Stimulated activated CD4-positive, alpha-beta T cell treated with anti-CD3 and anti-CD28 coated beads, Interleukin-12 subunit alpha, Interleukin-12 subunit beta, amount 100 ng/mL, for 48 hours (primary cell): Measurements from ENCODE around the gene SACS.

Source experiments
- DNase-seq, 3 donors: peaks; one replicate each; pipeline ENCODE4 v3.0.0-alpha.2; 2020; ENCODE audit warnings: low read depth in 2 of 3, low spot score in 1 of 3

The SACS gene

DNA sequence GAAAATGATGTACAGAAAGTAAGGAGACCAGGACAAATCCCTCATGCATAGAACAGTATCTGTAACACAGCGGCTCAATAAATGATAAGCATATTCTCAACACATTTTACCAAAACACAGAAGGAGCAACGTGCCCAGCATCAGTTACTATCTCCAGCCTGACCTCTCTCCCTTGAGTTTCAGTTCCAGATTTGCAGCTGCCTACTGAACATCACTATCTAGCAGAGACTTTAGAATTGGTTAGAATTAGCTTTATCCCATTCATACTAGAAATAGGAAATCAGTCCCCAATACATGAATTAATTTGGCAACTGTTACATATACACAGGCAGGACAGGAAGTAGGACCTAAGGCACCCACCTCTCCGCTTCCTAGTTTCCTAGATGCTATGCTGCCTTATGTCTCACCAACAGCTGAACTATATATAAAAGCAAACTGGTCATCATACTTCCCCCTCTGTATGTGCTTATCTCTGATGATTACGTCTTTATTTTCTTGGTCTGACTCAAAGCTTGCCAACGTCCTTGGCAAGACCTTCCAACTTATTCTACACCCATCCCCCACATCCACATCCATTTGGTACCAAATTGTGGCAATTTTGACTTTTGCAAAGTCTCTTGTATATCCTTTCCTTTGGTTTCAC is 61.1 kb downstream of the SACS start:
- no peak for DNase-seq

DNA sequence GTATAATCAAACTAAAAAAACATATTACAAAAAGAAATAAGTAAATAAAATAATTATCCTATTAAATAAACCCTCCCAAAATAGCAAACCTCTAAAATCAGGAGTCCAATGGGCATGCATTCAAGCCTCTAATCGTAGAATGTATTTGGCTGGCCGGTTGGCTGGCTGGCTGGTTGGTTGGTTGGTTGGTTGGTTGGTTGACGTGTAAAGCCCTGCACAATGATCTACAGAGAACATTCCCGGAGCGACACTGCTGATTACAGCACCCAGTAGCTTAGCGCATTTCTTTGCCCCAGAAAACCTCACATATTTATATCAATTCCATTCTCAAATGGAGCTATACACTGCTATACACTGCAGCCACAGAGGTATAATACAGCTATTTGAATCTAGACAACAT is 65.6 kb downstream of the SACS start:
- DNase-seq, result no peak

DNA sequence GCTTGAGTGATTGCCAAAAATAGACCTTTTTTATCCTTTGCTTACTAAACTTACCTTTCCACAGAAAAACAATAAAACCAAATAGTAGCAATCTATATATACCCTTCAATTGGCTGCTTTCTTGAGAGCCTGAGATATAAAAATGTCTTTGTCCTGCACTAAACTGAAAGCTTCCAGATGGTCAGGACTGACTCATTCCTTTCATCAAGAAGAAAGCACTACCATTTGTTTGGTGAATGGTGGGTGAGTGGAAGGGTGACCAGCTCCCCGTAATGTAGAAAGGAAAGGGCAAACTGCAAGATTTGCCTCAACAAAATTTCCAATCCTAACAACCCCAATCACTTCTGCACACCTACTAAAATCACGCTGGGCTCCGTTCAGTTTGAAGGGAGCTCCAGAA is 67.8 kb downstream of the SACS start:
- no peak for DNase-seq

DNA sequence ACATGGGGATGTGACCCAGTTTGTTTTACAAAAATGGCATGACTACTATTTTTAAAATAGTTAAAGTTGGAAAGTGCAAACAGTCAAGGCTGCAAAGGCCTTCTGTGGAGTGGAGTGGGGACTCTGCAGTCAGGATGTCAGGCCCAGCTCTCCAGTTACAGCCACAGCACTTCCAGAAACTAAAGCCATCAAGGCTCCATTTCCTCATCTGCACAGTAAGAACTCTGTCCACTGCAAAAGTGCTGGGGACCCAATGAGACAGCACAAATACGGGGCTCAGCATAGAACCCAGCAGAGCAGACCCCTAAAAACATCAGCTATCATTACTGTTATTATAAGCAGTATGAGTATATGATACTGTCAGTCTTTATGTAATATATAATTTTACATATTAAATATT is 73.6 kb downstream of the SACS start:
- no peak for DNase-seq

DNA sequence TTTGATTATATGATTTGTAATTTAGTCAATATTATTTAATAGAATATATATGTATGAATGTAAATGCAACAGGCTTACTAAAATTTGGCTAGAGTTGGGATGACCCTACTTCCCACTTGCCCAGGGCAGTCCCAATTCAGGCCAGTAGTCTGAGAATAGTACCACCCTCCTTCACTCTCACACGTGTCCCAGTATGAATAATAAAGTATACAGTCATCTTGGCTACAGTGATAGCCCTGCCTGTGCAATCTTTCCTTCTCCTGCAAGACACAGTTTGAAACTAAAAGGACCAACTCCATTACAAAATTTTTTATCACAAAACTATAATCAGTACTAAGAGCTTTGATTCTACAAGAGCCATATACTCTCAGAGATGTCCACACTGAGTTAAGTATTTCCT is 76.2 kb downstream of the SACS start:
- no peak for DNase-seq

DNA sequence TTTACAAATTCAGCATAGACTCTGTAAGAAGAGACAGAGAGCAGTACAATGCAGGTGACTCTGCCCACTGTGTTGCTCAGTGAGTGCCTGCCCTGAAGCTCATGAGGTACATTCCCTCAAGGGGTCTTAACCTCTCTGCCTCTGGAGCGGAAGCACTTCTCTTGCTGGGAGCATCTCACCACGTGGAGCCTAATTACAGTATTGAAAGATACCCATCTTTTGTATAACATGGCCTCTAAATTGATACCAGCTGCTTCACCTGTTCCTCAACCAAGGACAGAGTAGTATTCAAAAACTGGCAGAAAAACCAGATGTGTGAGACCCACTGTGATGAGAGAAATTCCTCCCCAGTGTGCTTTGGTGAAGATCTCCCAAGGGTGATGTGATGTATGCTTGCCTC is 77.1 kb downstream of the SACS start:
- no peak for DNase-seq

DNA sequence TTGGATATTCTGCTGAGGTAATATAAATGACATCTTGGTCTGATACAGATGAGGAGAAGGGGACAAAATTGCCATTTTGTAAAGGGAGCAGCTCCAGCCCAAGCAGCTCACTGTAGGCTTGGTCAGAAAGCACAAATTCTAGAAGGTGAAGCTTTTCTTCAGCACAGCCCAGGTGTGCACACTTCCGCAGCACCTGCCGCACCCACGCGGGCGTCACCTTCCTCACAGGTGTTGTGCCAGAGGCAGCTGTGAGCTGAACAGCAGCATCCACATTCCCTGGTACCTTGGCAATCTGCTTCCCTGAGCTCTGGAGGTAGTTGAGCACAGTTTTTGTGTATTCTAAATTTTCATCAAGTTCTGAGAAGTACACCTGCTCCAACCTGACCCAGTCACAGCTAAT is 79.0 kb downstream of the SACS start:
- no peak for DNase-seq

DNA sequence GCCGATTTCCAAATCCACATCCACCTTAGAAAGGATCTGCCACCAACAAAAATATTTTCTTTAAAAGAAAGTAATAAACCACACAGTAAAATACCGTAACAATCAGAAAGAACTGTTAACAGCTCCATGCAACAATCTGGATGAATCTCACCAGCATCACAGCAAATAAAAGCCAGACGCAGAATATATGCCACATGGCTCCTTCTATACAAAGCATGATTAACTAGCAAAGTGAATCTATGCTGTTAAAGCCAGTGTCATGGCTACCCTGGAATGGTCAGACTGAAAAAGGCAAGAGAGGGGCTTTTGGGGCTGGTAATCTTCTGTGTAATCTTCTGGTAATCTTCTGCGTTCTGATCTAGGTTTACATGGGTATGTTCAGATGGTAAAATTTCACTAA is 81.3 kb downstream of the SACS start:
- DNase-seq, result no peak

DNA sequence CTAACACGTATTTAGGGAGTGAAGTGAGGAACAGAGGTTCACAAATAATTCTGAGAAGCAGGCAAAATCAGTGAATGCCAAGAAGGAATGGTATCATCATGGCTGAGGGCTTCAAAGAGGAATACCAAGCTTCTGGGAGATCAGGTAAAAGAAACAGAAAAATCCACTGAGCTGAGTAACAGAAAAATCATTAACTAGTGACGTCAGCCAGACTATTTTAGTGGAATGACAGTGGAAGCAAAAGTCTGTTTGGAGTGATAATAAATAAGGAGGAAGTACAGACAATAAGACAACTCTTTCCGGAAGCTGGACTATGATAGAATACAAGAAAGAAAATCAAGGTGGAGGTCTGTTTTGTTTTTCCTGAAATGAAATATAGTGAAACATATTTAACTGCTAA is 83.5 kb downstream of the SACS start:
- DNase-seq, result no peak

DNA sequence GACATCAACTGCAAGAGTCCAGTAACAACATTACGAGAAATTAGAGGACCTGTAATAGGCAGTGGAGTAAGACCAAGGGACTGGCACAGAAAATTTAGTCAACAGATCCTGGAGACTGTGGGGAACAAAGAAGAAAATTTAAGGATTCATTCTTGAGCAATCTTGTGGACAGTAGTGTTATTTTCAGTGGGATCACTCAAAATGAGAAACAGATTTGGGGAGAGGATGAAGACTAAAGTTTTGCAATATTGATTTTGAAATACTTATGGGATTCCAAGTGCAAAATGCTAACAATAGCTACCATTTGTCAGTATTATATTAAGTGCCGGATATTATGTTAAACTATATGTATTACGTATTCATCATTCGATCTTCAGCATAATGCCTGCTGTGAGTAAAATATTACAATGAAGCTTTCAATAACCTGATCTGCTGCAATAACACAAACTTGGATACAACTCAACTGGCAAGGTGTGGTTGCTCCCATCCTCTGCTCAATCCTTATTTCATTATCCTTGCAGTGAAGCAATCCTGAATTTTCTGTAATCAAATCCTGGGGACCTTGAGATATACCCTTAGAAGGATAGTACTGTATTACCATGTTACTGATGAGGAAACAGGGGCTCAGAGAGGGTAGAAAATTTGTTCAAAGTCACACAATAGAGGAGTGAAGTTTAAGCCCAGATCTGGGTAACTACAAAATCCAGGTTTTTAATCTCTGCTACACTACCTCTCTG is 84.2 kb downstream of the SACS start:
- no peak for DNase-seq

DNA sequence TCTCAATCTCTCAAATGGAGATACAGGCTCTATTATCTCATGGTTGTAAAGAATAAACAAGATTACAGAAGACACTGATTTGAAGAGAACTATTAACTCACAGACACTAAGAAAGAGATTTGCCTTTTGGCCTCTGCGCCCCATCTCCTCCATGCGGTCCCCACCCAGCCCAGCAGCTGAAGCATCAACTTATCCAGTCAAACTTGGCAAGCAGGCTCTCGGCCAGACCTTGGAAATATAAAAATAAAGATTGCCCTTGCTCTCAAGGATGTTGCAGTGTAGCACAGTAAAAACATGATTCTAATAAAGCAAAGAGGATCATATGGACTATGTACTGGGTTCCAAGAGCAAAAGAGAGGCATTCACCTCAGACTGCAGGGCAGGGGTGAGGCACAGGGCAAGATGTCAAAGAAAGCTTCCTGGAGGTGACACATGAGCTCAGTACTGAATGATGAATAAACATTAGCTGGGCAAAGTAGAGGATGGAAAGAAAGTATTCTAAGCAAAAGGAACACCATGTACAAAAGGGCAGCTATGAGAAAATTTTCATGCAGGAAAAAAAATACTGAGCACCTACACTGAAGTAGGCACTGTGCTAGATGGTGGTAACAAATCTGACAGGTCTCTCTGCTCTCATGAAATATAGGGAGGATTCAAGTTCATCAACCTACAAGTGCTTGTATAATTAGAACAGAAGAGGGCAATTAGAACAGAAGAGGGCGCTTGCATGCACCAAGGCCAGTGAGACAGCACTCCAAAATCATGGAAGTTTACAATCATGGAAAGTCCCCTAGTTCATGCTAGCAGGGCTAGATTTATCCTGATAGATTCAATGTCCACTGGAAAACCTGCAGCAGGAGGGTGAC is 85.0 kb downstream of the SACS start:
- no peak for DNase-seq

DNA sequence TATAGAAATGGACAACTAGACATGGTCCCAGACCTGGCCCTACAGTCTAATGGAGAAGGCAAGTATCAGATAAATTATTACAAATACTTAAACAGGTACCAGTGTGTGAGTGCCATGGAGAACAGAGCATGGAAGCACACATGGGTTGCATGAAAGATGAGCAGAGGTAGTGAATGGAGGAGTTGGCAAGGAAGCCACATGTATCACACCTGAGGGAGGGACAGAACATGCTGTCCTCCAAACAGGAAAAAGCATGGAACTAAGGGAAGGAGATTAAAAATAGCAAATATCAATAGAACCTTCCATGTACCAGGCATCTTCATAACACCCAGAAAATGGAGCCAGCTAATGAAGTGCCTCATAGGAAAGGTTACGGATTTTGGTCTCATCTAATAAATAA is 85.9 kb downstream of the SACS start:
- no peak for DNase-seq

DNA sequence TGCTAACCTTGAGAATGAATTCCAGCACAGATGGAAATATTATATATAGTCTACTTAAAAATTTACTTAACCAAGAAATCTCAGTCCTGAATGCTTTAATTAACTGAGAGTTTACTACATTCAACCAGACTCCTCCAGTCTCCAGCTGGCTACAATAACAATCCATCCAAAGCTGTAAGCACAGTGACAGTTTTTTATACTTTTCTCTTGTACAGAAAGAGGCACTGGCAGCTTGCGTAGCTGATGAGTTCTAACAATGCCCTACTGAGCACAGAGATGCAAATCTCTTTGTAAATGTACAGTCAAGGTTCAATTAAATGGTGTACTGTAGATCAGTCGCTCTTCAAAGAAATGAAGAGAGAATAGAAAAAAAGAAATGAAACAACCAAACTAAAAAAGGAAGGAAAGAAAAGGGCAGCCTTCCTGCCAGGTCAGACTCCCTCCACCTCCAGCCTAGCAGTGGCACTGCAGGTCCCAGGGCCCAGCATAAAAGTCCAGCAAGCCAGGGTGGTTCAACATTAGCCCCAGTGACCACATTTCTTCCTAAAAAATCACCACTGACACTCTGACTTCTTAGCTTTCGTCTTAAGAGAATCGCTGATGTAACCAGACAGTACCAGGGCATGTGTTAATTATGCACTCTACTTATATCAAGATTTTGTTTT is 88.4 kb downstream of the SACS start:
- DNase-seq, result no peak

DNA sequence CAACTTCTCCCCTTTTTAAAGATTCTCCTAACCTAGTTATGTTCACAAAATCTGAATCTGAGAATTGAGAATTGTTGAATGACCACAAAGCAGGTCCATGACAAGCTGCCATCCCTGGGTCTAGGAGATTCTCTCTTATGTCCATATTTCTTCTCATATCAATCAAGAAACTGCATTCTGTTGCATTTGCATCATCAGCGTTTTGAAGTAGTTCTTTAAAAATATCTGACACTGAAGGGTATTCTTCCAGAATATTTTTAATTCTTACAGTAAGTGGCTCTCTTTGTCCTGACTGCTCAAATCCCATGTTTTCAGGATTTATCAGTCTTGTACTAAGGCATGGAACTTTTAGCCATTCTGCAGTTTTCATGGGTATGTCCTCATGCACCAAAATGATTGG is 94.3 kb downstream of the SACS start:
- no peak for DNase-seq

DNA sequence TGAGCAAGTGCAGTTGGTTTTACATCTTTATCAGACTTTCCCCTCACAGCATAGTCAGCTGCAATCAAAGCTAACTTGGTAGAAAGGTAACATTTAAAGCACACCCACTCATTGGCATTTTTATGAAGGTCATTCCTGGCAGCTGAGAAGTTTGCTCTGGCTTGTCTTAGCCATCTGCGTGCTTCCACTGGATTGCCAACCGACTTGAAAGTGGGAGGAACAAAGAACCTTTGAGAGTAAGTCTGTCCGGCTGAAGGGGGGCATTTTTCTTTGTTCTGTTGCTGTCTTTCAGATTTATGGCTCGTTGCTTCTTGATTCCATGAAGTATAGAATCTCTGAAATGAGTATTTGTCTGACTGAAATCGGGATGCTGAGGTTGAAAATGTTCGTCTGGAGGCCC is 103.1 kb downstream of the SACS start:
- DNase-seq, result no peak

DNA sequence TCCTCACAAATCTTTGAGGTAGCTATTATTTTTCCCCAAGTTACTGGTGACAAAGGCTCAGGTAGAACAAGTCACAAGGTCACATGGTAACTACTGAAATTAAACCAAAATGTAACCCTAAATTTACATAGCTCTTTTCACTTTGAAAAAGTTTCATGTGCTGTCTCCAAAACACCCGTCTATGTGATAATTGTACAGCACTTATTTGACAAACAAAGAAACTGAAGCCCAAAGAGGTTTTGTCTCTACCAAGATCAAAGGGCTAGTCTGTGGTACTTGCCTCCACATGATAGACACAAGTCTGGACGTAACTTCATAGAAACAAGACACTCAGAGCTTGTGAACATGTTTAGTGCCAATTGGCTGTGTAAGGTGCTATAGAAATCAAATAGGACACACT is 108.3 kb downstream of the SACS start:
- DNase-seq, result no peak

DNA sequence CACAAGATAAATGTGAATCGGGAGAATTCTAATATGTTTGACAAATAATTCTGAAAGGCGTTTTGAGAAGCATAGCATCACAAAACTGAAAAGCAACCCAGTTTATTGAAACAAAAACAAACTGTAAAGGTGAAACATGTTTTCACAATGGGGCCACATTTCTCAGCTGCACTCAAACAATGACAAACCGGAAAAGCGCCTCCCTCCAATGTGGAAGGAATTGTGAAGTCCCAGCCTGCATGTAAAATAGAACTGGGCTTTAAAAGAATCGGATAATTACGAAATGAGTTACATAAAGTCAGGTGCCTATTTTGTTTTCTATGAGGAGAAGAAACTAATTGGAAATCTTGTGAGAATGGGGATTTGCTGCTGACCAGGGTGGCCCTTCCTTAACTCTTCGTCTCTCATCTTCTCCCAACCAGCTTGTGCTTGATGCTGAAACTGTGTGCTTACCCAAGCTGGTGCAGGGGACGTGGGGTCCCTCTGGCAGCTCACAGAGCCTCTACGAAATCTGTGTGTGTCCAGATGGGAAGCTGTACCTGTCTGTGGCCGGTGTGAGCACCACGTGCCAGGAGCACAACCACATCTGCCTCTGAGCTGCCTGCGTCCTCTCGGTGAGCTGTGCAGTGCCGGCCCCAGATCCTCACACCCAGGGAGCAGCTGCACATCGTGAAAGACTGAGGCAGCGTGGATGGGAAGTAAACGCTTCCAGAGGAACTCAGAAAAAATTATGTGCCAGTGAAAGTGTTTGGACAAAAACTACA is 109.4 kb downstream of the SACS start:
- DNase-seq, result no peak

DNA sequence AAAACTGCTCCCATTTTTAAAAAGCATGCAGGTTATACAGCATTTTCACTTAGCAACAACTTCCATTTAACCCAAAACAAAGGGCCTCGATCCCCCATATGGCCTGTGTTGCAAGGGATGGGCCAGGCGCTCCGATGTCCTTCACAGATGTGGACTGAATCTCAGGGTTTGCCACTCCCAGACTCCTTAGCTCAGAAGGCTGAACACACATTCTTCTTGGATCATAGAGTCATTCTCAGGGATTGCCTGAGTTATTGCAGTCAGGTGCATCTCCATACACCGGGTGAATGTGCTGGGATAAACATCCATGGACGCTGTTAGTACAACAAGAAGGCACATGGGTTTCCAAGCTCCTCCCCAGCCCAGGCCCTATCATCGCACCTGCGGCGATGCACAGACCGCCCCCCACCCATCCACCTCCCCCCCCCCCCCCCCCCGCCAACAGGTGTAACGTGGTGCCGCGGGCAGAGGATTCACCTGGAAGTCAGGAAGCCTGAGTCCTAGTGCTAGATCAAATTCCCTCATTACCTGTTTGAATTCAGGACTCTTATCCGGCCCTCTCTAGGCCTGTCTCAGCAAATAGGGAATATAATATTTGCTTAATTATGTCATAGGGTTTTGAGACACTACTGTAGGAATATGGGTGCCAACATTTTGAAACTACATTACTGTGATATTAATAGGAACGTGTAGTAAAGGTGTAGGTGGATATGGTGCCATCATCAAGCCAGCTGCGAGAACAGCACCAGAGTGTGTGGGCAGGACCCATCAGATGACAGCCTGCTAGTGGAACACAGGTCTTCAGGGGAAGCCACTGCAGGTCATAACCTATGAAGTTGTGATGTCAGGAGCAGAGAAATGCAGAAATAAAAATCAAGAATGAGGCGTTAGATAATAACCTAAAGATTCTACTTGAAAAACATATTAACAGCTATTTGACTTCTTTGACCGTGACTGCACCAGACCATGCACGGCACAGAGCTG is 110.9 kb downstream of the SACS start:
- no peak for DNase-seq

DNA sequence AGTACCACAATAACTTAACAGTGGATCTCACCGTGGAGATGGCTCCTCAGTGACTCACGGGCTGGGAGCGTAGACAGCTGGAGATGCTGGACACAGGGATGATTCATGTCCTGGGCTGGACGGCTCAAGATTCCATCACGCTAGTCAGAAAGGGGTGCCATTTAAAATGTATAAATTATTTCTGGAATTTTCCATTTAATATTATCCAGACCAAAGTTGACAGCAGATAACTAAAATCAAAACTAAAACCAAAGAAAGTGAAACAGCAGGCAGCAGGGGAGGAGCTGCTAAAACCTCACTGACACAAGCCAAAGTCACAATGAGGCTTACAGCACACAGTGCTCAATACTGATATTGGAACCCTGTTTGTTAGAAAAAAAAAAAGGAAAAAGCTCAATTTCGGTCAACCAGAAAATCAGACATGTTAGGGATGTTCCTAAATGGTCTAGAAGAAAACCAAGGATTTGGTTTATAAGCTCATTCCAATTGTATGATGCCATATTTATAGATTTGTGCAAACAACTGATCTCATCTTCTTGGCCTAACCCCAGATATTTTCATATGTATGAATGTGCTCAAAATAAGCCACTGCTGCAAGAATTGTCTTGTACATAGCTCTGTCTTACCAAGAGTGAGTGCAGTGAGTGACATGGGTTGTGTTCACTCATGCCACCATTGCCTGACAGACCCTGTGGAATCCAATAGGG is 111.8 kb downstream of the SACS start:
- no peak for DNase-seq
